Measurements from ENCODE around the gene GGN.
"Not testable (repeated sequence)": the region's sequence is repeated elsewhere in the genome, so short reads cannot be mapped to it uniquely, and the experiment has no call there.

GGN gene

GRCh38 chr19:38359242-38360021 is 28.4 kb downstream of the GGN start:
- TF ChIP-seq POLR2A (IDR thresholded peaks at IDR 0.05; ENCODE audit: low read depth, low read length) (no peak), POU2F2 (IDR thresholded peaks at IDR 0.05; ENCODE audit: low read depth, low read length) (no peak), TAF1 (IDR thresholded peaks at IDR 0.05; ENCODE audit: low read depth, low read length) (no peak), PAX5 (IDR thresholded peaks at IDR 0.05; ENCODE audit: insufficient read depth, low read length, severe bottlenecking) (no peak), POLR2AphosphoS5 (IDR thresholded peaks at IDR 0.05; ENCODE audit: low read depth, low read length) (no peak), SPI1 (IDR thresholded peaks at IDR 0.05; ENCODE audit: low read depth, low read length) (no peak)
- no peak for DNase-seq (ENCODE audit: insufficient read length, low spot score)
- no peak for FAIRE-seq

- FAIRE-seq: no peak
- TF ChIP-seq SPI1 (IDR thresholded peaks at IDR 0.05; ENCODE audit: low read depth, low read length) (no peak), POLR2A (IDR thresholded peaks at IDR 0.05; ENCODE audit: low read depth, low read length) (no peak), POLR2AphosphoS5 (IDR thresholded peaks at IDR 0.05; ENCODE audit: low read depth, low read length) (no peak), PAX5 (IDR thresholded peaks at IDR 0.05; ENCODE audit: insufficient read depth, low read length, severe bottlenecking) (no peak)
- DNase-seq (ENCODE audit: insufficient read length, low spot score): no peak
Measured at GRCh38 chr19:38358071-38358470, 29.8 kb downstream of the GGN start.

GRCh38 chr19:38355728-38356725 is 31.8 kb downstream of the GGN start:
- FAIRE-seq: no peak
- no peak for DNase-seq (ENCODE audit: insufficient read length, low spot score)
- TF ChIP-seq POLR2A (IDR thresholded peaks at IDR 0.05; ENCODE audit: low read depth, low read length) (no peak), POLR2AphosphoS5 (IDR thresholded peaks at IDR 0.05; ENCODE audit: low read depth, low read length) (no peak), SPI1 (IDR thresholded peaks at IDR 0.05; ENCODE audit: low read depth, low read length) (no peak), TAF1 (IDR thresholded peaks at IDR 0.05; ENCODE audit: low read depth, low read length) (no peak), PAX5 (IDR thresholded peaks at IDR 0.05; ENCODE audit: insufficient read depth, low read length, severe bottlenecking) (no peak), POU2F2 (IDR thresholded peaks at IDR 0.05; ENCODE audit: low read depth, low read length) (no peak)

GRCh38 chr19:38352611-38353010 is 35.2 kb downstream of the GGN start:
- TF ChIP-seq POLR2AphosphoS5 (IDR thresholded peaks at IDR 0.05; ENCODE audit: low read depth, low read length) (no peak), SPI1 (IDR thresholded peaks at IDR 0.05; ENCODE audit: low read depth, low read length) (no peak), PAX5 (IDR thresholded peaks at IDR 0.05; ENCODE audit: insufficient read depth, low read length, severe bottlenecking) (no peak), TAF1 (IDR thresholded peaks at IDR 0.05; ENCODE audit: low read depth, low read length) (no peak), POLR2A (IDR thresholded peaks at IDR 0.05; ENCODE audit: low read depth, low read length) (no peak), POU2F2 (IDR thresholded peaks at IDR 0.05; ENCODE audit: low read depth, low read length) (no peak)
- FAIRE-seq: no peak

GRCh38 chr19:38351865-38352395 is 35.9 kb downstream of the GGN start:
- no peak for DNase-seq (ENCODE audit: insufficient read length, low spot score)
- TF ChIP-seq POLR2A (IDR thresholded peaks at IDR 0.05; ENCODE audit: low read depth, low read length): no peak
- TF ChIP-seq POU2F2 (IDR thresholded peaks at IDR 0.05; ENCODE audit: low read depth, low read length): no peak
- peak; percentile 33 for FAIRE-seq

More at GRCh38 chr19:38352611-38353010, 35.2 kb downstream of the GGN start:
- DNase-seq (ENCODE audit: insufficient read length, low spot score): no peak

GRCh38 chr19:38350883-38351282 is 37.0 kb downstream of the GGN start:
- FAIRE-seq (no peak), DNase-seq (ENCODE audit: insufficient read length, low spot score) (no peak)
- TF ChIP-seq POLR2A (IDR thresholded peaks at IDR 0.05; ENCODE audit: low read depth, low read length): no peak
- no peak for TF ChIP-seq POLR2AphosphoS5 (IDR thresholded peaks at IDR 0.05; ENCODE audit: low read depth, low read length)
- no peak for TF ChIP-seq SPI1 (IDR thresholded peaks at IDR 0.05; ENCODE audit: low read depth, low read length)
- TF ChIP-seq PAX5 (IDR thresholded peaks at IDR 0.05; ENCODE audit: insufficient read depth, low read length, severe bottlenecking): no peak

- FAIRE-seq: no peak
- no peak for DNase-seq (ENCODE audit: insufficient read length, low spot score)
- TF ChIP-seq POLR2AphosphoS5 (IDR thresholded peaks at IDR 0.05; ENCODE audit: low read depth, low read length): no peak
- no peak for TF ChIP-seq PAX5 (IDR thresholded peaks at IDR 0.05; ENCODE audit: insufficient read depth, low read length, severe bottlenecking)
- no peak for TF ChIP-seq POU2F2 (IDR thresholded peaks at IDR 0.05; ENCODE audit: low read depth, low read length)
- no peak for TF ChIP-seq TAF1 (IDR thresholded peaks at IDR 0.05; ENCODE audit: low read depth, low read length)
Measured at GRCh38 chr19:38346837-38347236, 41.0 kb downstream of the GGN start.

- no peak for TF ChIP-seq POLR2A (IDR thresholded peaks at IDR 0.05; ENCODE audit: low read depth, low read length)
- TF ChIP-seq TAF1 (IDR thresholded peaks at IDR 0.05; ENCODE audit: low read depth, low read length): no peak
- no peak for TF ChIP-seq POLR2AphosphoS5 (IDR thresholded peaks at IDR 0.05; ENCODE audit: low read depth, low read length)
- no peak for TF ChIP-seq SPI1 (IDR thresholded peaks at IDR 0.05; ENCODE audit: low read depth, low read length)
- no peak for TF ChIP-seq PAX5 (IDR thresholded peaks at IDR 0.05; ENCODE audit: insufficient read depth, low read length, severe bottlenecking)
- no peak for TF ChIP-seq POU2F2 (IDR thresholded peaks at IDR 0.05; ENCODE audit: low read depth, low read length)
- DNase-seq (ENCODE audit: insufficient read length, low spot score) (no peak), FAIRE-seq (no peak)
Measured at GRCh38 chr19:38340927-38341326, 46.9 kb downstream of the GGN start.

- not testable (repeated sequence) for FAIRE-seq; DNase-seq (ENCODE audit: insufficient read length, low spot score)
Measured at GRCh38 chr19:38339011-38339410, 48.8 kb downstream of the GGN start.

GRCh38 chr19:38337360-38337653 is 50.5 kb downstream of the GGN start:
- no peak for FAIRE-seq
- TF ChIP-seq POU2F2 (IDR thresholded peaks at IDR 0.05; ENCODE audit: low read depth, low read length): no peak
- TF ChIP-seq TAF1 (IDR thresholded peaks at IDR 0.05; ENCODE audit: low read depth, low read length): no peak
- TF ChIP-seq POLR2AphosphoS5 (IDR thresholded peaks at IDR 0.05; ENCODE audit: low read depth, low read length): no peak
- no peak for TF ChIP-seq SPI1 (IDR thresholded peaks at IDR 0.05; ENCODE audit: low read depth, low read length)
- DNase-seq (ENCODE audit: insufficient read length, low spot score): no peak
